OCI-LY7 (cell line): ENCODE measurements around the gene GLIS1. TPM values are rescaled to one million over a fixed set of nuclear protein-coding genes. Genes with fewer than 3 reads are reported as not detected.

Experiments
- BruUV-seq: library from RNA; stranded (reverse); fragments of 400-500 nt; replicated peaks from 2 replicates; lab custom pipeline; 2021; lab: Mats Ljungman, UMichigan
- CTCF ChIA-PET: fragments of 300-600 bp; sonication (Branson Sonifier 250); formaldehyde crosslinking; loops from one replicate; lab custom pipeline; 2022; ENCODE audit warnings: antibody characterized with exemption; ENCODE audit not compliant: unreplicated experiment; lab: Charles Lee
- POLR2A ChIA-PET: fragments of 300-600 bp; sonication (Branson Sonifier 250); formaldehyde crosslinking; loops from one replicate; lab custom pipeline; 2022; ENCODE audit warnings: antibody characterized with exemption; lab: Charles Lee
- DNase-seq: peaks from one replicate; pipeline ENCODE4 v3.0.0-alpha.2; 2015; ENCODE audit warnings: low spot score
- H2AFZ ChIP-seq: fragments of 200-600 bp; sonication (generic), shearing (Covaris generic); 2 replicates; pipeline ENCODE4 v1.6.1; 2014; ENCODE audit warnings: mild to moderate bottlenecking, antibody characterized with exemption, low read length, moderate library complexity
- H3K27ac ChIP-seq: fragments of 200-600 bp; sonication (generic); 2 replicates; pipeline ENCODE4 v1.5.1; 2014; ENCODE audit warnings: mixed run types, low read depth, mild to moderate bottlenecking, moderate library complexity, low read length, inconsistent platforms; ENCODE audit not compliant: poor library complexity, severe bottlenecking
- H3K36me3 ChIP-seq: fragments of 200-600 bp; sonication (generic); 2 replicates; pipeline ENCODE4 v1.6.1; 2014; ENCODE audit warnings: mild to moderate bottlenecking, antibody characterized with exemption, low read length, moderate library complexity, mixed read lengths; ENCODE audit not compliant: insufficient read depth
- H3K4me1 ChIP-seq: fragments of 200-600 bp; sonication (generic); 2 replicates; pipeline ENCODE4 v1.5.1; 2014; ENCODE audit warnings: mild to moderate bottlenecking, low read length; ENCODE audit not compliant: insufficient read depth, poor library complexity, severe bottlenecking
- H3K4me2 ChIP-seq: fragments of 200-600 bp; sonication (generic); 2 replicates; pipeline ENCODE4 v1.6.1; 2014; ENCODE audit warnings: mild to moderate bottlenecking, low read length
- H3K4me3 ChIP-seq: fragments of 200-600 bp; sonication (generic); 2 replicates; pipeline ENCODE4 v1.5.1; 2014; ENCODE audit warnings: mild to moderate bottlenecking, low read depth, low read length; ENCODE audit not compliant: poor library complexity, severe bottlenecking
- H3K79me2 ChIP-seq: fragments of 200-600 bp; sonication (generic); 2 replicates; pipeline ENCODE4 v1.6.1; 2016; ENCODE audit warnings: low read depth, mild to moderate bottlenecking, low read length, moderate library complexity, mixed read lengths; ENCODE audit not compliant: insufficient read depth
- H3K9me2 ChIP-seq: fragments of 200-600 bp; sonication (generic); 2 replicates; pipeline ENCODE4 v1.6.1; 2016; ENCODE audit warnings: mild to moderate bottlenecking, low read length, mixed read lengths; ENCODE audit not compliant: insufficient read depth
- H3K9me3 ChIP-seq: fragments of 200-600 bp; sonication (generic); 2 replicates; pipeline ENCODE4 v1.6.1; 2014; ENCODE audit warnings: mild to moderate bottlenecking, mixed run types, low read length, mixed read lengths
- H4K20me1 ChIP-seq: fragments of 200-600 bp; sonication (generic); 2 replicates; pipeline ENCODE4 v1.6.1; 2014; ENCODE audit warnings: mild to moderate bottlenecking, antibody characterized with exemption, low read length, moderate library complexity, mixed read lengths; ENCODE audit not compliant: insufficient read depth
- CTCF ChIP-seq: fragments of 200-600 bp; sonication (generic); conservative IDR thresholded peaks from 2 replicates; pipeline ENCODE4 v1.5.1; 2014; ENCODE audit warnings: mild to moderate bottlenecking, antibody characterized with exemption, low read length, moderate library complexity, mixed read lengths
- EZH2phosphoT487 ChIP-seq: fragments of 200-600 bp; sonication (generic); IDR thresholded peaks from 2 replicates; pipeline ENCODE4 v1.6.1; 2018; ENCODE audit warnings: low read depth, borderline replicate concordance, mild to moderate bottlenecking, mixed run types, antibody characterized with exemption, low read length, moderate library complexity, mixed read lengths
- intact Hi-C: fragments of 100-400 bp; cut with micrococcal nuclease; formaldehyde crosslinking; loops from one replicate; pipeline ENCODE4 v1.10.0; 2022; ENCODE audit not compliant: unreplicated experiment
- total RNA-seq, 2 experiments: library from RNA; depleted of rRNA in 1 of 2; stranded (reverse); fragments of >200 nt in 1 of 2; shearing (Covaris generic) in 1 of 2; gene quantifications; 2 replicates each; pipeline ENCODE4 v1.2.3, GENCODE V29; 2014 to 2022

Gene GLIS1
- total RNA-seq, 2 experiments from 2014 or later = not detected

- intact Hi-C loops = no loop called here
- TF ChIP-seq CTCF = no peak
- TF ChIP-seq EZH2phosphoT487 = no peak
- Histone ChIP-seq H3K79me2 (no peaks in the 10 kb centered on the region), H3K9me3 (no peaks in the 10 kb centered on the region), H2AFZ (no peak overlapping the region), H3K36me3 (no peaks in the 10 kb centered on the region), H3K4me2 (no peak overlapping the region), H3K27ac (no peak overlapping the region), H3K9me2 (no peaks in the 10 kb centered on the region), H3K4me3 (no peak overlapping the region), H4K20me1 (no peaks in the 10 kb centered on the region), H3K4me1 (no peaks in the 10 kb centered on the region)
- no peak for DNase-seq
- POLR2A ChIA-PET = interaction anchor here (0.6 kb wide), 1 partner anchor 140 kb away, joined by 3 read pairs; no protein-coding TSS in a partner anchor
- no TSS peak for BruUV-seq
- CTCF ChIA-PET = no interaction called here
Measured at GRCh38 chr1:53735261-53735660, 3.7 kb downstream of the GLIS1 start.

GRCh38 chr1:53734650-53735211, 4.2 kb downstream of the GLIS1 start:
- POLR2A ChIA-PET = interaction anchor here (0.6 kb wide), 1 partner anchor 139 kb away, joined by 3 read pairs; no protein-coding TSS in a partner anchor
- H4K20me1 ChIP-seq = no peaks in the 10 kb centered on the region
- TF ChIP-seq EZH2phosphoT487 (no peak), CTCF (no peak)
- H3K4me1 ChIP-seq = no peaks in the 10 kb centered on the region
- BruUV-seq = no TSS peak
- H3K36me3 ChIP-seq = no peaks in the 10 kb centered on the region
- CTCF ChIA-PET = no interaction called here
- no peak overlapping the region for H3K4me2 ChIP-seq
- H2AFZ ChIP-seq = no peak overlapping the region
- H3K9me2 ChIP-seq = no peaks in the 10 kb centered on the region
- H3K9me3 ChIP-seq = no peaks in the 10 kb centered on the region
- DNase-seq = no peak
- no peak overlapping the region for H3K27ac ChIP-seq
- no peaks in the 10 kb centered on the region for H3K79me2 ChIP-seq
- H3K4me3 ChIP-seq = no peak overlapping the region
- intact Hi-C loops = no loop called here

- Histone ChIP-seq H3K27ac (no peak overlapping the region), H3K4me3 (no peak overlapping the region), H3K9me2 (no peaks in the 10 kb centered on the region), H3K79me2 (no peaks in the 10 kb centered on the region), H3K4me2 (no peak overlapping the region), H2AFZ (no peak overlapping the region), H3K4me1 (no peaks in the 10 kb centered on the region), H3K36me3 (no peaks in the 10 kb centered on the region), H4K20me1 (no peaks in the 10 kb centered on the region), H3K9me3 (no peaks in the 10 kb centered on the region)
- intact Hi-C loops = no loop called here
- no peak for DNase-seq
- no TSS peak for BruUV-seq
- TF ChIP-seq CTCF = no peak
- no peak for TF ChIP-seq EZH2phosphoT487
- ChIA-PET POLR2A (interaction anchor here (0.7 kb wide), 2 partner anchors 93 to 928 kb away, joined by 3 to 8 read pairs; no protein-coding TSS in a partner anchor), CTCF (interaction anchor here (0.6 kb wide), 1 partner anchor 38 kb away, joined by 3 read pairs; no protein-coding TSS in a partner anchor)
Measured at GRCh38 chr1:53733975-53734649, 4.9 kb downstream of the GLIS1 start.
